K562 (cell line): Measurements from ENCODE around the gene BEND6. TPM values are rescaled to one million over a fixed set of nuclear protein-coding genes. Genes with fewer than 3 reads are reported as not detected.

Experiments
- ARID1B ChIP-seq: fragments of 450-650 bp; IDR thresholded peaks from 2 replicates; pipeline ENCODE4 v1.6.1; 2016; ENCODE audit warnings: antibody characterized with exemption, mild to moderate bottlenecking, inconsistent platforms
- BRD4 ChIP-seq: fragments of 200-600 bp; sonication (generic); IDR thresholded peaks from 2 replicates; pipeline ENCODE4 v1.6.1; 2017; ENCODE audit warnings: inconsistent platforms
- ELF1 ChIP-seq: fragments of 200-800 bp; sonication (Bioruptor generic); IDR thresholded peaks from 2 replicates; pipeline ENCODE4 v1.6.1; 2016; ENCODE audit warnings: missing genetic modification characterization, missing compliant biosample characterization
- ESRRB ChIP-seq: fragments of 250-450 bp; sonication (Bioruptor Pico); IDR thresholded peaks from 2 replicates; pipeline ENCODE4 v1.5.0; 2020; ENCODE audit warnings: mild to moderate bottlenecking, moderate library complexity, borderline replicate concordance
- FOXA1 ChIP-seq: fragments of 450-650 bp; IDR thresholded peaks from 2 replicates; pipeline ENCODE4 v1.6.1; 2016; ENCODE audit warnings: mild to moderate bottlenecking, borderline replicate concordance
- HNRNPUL1 ChIP-seq: fragments of 200-400 bp; formaldehyde crosslinking; IDR thresholded peaks from 2 replicates; pipeline ENCODE4 v1.6.1; 2017; ENCODE audit warnings: low read length
- MTA1 ChIP-seq: fragments of 450-650 bp; IDR thresholded peaks from 2 replicates; pipeline ENCODE4 v1.6.1; 2017; ENCODE audit warnings: borderline replicate concordance
- POLR2A ChIP-seq: fragments of 450-650 bp; conservative IDR thresholded peaks from 2 replicates; pipeline ENCODE4 v1.6.1; 2016
- RFX1 ChIP-seq: fragments of 450-650 bp; IDR thresholded peaks from 2 replicates; pipeline ENCODE4 v1.6.1; 2016; ENCODE audit warnings: mild to moderate bottlenecking, moderate library complexity
- SMAD4 ChIP-seq: fragments of 250-450 bp; sonication (Bioruptor Pico); conservative IDR thresholded peaks from 2 replicates; pipeline ENCODE4 v1.8.0; 2021; ENCODE audit warnings: inconsistent platforms, mild to moderate bottlenecking, moderate library complexity
- SP1 ChIP-seq: sonication (generic); formaldehyde crosslinking; IDR thresholded peaks from 2 replicates; pipeline ENCODE4 v1.8.1; 2022; ENCODE audit warnings: mild to moderate bottlenecking, missing genetic modification reagents
- TRIM24 ChIP-seq, 2 experiments: fragments of 450-650 bp; IDR thresholded peaks; 2 replicates each; pipeline ENCODE4 v1.6.1; 2016
- TRIM28 ChIP-seq: fragments of 450-650 bp; IDR thresholded peaks from 2 replicates; pipeline ENCODE4 v1.6.1; 2017
- ZNF121 ChIP-seq: sonication (generic); formaldehyde crosslinking; conservative IDR thresholded peaks from 2 replicates; pipeline ENCODE4 v1.8.0; 2022; ENCODE audit warnings: missing genetic modification reagents
- ZNF224 ChIP-seq: sonication (generic); formaldehyde crosslinking; IDR thresholded peaks from 2 replicates; pipeline ENCODE4 v1.8.0; 2022; ENCODE audit warnings: mild to moderate bottlenecking, missing genetic modification reagents
- ZNF696 ChIP-seq: fragments of 250-450 bp; sonication (Bioruptor Pico); conservative IDR thresholded peaks from 2 replicates; pipeline ENCODE4 v1.4.0; 2020; ENCODE audit warnings: mild to moderate bottlenecking, moderate library complexity
- ZNF785 ChIP-seq: fragments of 250-450 bp; sonication (Bioruptor Pico); IDR thresholded peaks from 2 replicates; pipeline ENCODE4 v1.4.0; 2020; ENCODE audit warnings: mild to moderate bottlenecking
- ZNF79 ChIP-seq: fragments of 250-450 bp; sonication (Bioruptor Pico); IDR thresholded peaks from 2 replicates; pipeline ENCODE4 v1.4.0; 2020; ENCODE audit warnings: low read depth, mild to moderate bottlenecking, moderate library complexity
- polyA plus RNA-seq, 8 experiments: library from polyadenylated mRNA; depleted of rRNA in 4 of 8; stranded (reverse) in 5 of 8; unstranded in 3 of 8; fragments of >200 nt; fragmentation: Nextera tagmentation in 2 of 8; fragmentation: Illumina TruSeq in 1 of 8; extraction: Ambion mirVana in 2 of 8; extraction: Trizol in 1 of 8; gene quantifications; 2 replicates each; pipeline versions ENCODE4 v1.2.1 to v1.2.3, GENCODE V29; 2011 to 2014; ENCODE audit warnings: inconsistent platforms in 1 of 8, missing spikeins in 1 of 8
- total RNA-seq, 7 experiments: library from RNA; depleted of rRNA in 6 of 7; stranded (reverse); fragments of >200 nt in 6 of 7; fragmentation: Illumina TruSeq in 2 of 7; extraction: Trizol in 2 of 7; gene quantifications; 2 replicates each; pipeline versions ENCODE4 v1.2.1 to v1.2.3, GENCODE V29; 2011 to 2021; ENCODE audit warnings: low replicate concordance in 1 of 7
- TF ChIP-seq, protein P1 (sequence below): fragments of 250-450 bp; sonication (Bioruptor Pico); IDR thresholded peaks from 2 replicates; pipeline ENCODE4 v1.4.0; 2020; ENCODE audit warnings: mild to moderate bottlenecking, moderate library complexity
- TF ChIP-seq, protein P2 (sequence below): fragments of 450-650 bp; IDR thresholded peaks from 2 replicates; pipeline ENCODE4 v1.6.1; 2017; ENCODE audit warnings: antibody characterized with exemption, mild to moderate bottlenecking
- TF ChIP-seq, protein P3 (sequence below): fragments of 250-450 bp; sonication (Bioruptor Pico); IDR thresholded peaks from 2 replicates; pipeline ENCODE4 v1.5.1; 2021; ENCODE audit warnings: mild to moderate bottlenecking

The BEND6 gene
- total and polyA plus RNA-seq, 9 of the 15 experiments (the other 6 are each of a cell fraction or from before 2014, with no cell fraction given), result 0.37 to 4.0 (median 1.1) TPM

- no peak for TF ChIP-seq ZNF785
- TF ChIP-seq, protein P1, sequence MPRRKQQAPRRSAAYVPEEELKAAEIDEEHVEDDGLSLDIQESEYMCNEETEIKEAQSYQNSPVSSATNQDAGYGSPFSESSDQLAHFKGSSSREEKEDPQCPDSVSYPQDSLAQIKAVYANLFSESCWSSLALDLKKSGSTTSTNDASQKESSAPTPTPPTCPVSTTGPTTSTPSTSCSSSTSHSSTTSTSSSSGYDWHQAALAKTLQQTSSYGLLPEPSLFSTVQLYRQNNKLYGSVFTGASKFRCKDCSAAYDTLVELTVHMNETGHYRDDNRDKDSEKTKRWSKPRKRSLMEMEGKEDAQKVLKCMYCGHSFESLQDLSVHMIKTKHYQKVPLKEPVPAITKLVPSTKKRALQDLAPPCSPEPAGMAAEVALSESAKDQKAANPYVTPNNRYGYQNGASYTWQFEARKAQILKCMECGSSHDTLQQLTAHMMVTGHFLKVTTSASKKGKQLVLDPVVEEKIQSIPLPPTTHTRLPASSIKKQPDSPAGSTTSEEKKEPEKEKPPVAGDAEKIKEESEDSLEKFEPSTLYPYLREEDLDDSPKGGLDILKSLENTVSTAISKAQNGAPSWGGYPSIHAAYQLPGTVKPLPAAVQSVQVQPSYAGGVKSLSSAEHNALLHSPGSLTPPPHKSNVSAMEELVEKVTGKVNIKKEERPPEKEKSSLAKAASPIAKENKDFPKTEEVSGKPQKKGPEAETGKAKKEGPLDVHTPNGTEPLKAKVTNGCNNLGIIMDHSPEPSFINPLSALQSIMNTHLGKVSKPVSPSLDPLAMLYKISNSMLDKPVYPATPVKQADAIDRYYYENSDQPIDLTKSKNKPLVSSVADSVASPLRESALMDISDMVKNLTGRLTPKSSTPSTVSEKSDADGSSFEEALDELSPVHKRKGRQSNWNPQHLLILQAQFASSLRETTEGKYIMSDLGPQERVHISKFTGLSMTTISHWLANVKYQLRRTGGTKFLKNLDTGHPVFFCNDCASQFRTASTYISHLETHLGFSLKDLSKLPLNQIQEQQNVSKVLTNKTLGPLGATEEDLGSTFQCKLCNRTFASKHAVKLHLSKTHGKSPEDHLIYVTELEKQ, result no peak
- TF ChIP-seq TRIM28, result 0 out of 2 replicates have a peak, but pooled peaks have one; percentile 9
- no peak for TF ChIP-seq TRIM24 (IDR thresholded peaks at IDR 0.05)
- TF ChIP-seq ARID1B, result peak; percentile 26; the same call in 1 of the 2 replicates
- TF ChIP-seq ESRRB (CRISPR knock-in tag), result no peak
- TF ChIP-seq, protein P2, sequence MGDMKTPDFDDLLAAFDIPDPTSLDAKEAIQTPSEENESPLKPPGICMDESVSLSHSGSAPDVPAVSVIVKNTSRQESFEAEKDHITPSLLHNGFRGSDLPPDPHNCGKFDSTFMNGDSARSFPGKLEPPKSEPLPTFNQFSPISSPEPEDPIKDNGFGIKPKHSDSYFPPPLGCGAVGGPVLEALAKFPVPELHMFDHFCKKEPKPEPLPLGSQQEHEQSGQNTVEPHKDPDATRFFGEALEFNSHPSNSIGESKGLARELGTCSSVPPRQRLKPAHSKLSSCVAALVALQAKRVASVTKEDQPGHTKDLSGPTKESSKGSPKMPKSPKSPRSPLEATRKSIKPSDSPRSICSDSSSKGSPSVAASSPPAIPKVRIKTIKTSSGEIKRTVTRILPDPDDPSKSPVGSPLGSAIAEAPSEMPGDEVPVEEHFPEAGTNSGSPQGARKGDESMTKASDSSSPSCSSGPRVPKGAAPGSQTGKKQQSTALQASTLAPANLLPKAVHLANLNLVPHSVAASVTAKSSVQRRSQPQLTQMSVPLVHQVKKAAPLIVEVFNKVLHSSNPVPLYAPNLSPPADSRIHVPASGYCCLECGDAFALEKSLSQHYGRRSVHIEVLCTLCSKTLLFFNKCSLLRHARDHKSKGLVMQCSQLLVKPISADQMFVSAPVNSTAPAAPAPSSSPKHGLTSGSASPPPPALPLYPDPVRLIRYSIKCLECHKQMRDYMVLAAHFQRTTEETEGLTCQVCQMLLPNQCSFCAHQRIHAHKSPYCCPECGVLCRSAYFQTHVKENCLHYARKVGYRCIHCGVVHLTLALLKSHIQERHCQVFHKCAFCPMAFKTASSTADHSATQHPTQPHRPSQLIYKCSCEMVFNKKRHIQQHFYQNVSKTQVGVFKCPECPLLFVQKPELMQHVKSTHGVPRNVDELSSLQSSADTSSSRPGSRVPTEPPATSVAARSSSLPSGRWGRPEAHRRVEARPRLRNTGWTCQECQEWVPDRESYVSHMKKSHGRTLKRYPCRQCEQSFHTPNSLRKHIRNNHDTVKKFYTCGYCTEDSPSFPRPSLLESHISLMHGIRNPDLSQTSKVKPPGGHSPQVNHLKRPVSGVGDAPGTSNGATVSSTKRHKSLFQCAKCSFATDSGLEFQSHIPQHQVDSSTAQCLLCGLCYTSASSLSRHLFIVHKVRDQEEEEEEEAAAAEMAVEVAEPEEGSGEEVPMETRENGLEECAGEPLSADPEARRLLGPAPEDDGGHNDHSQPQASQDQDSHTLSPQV, result no peak; the same call in 1 of the 2 replicates
- TF ChIP-seq, protein P3, sequence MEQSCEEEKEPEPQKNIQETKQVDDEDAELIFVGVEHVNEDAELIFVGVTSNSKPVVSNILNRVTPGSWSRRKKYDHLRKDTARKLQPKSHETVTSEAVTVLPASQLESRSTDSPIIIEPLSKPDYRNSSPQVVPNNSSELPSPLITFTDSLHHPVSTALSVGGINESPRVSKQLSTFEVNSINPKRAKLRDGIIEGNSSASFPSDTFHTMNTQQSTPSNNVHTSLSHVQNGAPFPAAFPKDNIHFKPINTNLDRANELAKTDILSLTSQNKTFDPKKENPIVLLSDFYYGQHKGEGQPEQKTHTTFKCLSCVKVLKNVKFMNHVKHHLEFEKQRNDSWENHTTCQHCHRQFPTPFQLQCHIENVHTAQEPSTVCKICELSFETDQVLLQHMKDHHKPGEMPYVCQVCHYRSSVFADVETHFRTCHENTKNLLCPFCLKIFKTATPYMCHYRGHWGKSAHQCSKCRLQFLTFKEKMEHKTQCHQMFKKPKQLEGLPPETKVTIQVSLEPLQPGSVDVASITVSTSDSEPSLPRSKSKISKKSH (CRISPR knock-in tag), result no peak
- 0 out of 2 replicates have a peak, but pooled peaks have one; percentile 34 for TF ChIP-seq BRD4
- TF ChIP-seq ELF1 (tag), result peak; percentile 88
- no peak for TF ChIP-seq RFX1
- no peak for TF ChIP-seq MTA1
- TF ChIP-seq ZNF79, result no peak
- no peak for TF ChIP-seq FOXA1
- TF ChIP-seq POLR2A, result peak; percentile 51; the same call in 1 of the 2 replicates
- no peak for TF ChIP-seq SP1 (CRISPR knock-in tag)
- TF ChIP-seq ZNF121 (CRISPR knock-in tag), result no peak
- no peak for TF ChIP-seq HNRNPUL1
- no peak for TF ChIP-seq ZNF224 (CRISPR knock-in tag)
- no peak for TF ChIP-seq ZNF696 (CRISPR knock-in tag)
- TF ChIP-seq SMAD4 (CRISPR knock-in tag), result no peak; the same call in 1 of the 2 replicates
Measured at GRCh38 chr6:56955171-56956155, 556 bp downstream of the BEND6 start (continued).
